H1 (cell line): ENCODE data around the gene OTUB1. TPM values are rescaled to one million over a fixed set of nuclear protein-coding genes. Genes with fewer than 3 reads are reported as not detected.

ENCODE experiments used
- CTCF ChIA-PET: fragments of 300-600 bp; sonication (Branson Sonifier 250); formaldehyde crosslinking; loops from one replicate; lab custom pipeline; 2021; ENCODE audit not compliant: partially characterized antibody; lab: Charles Lee
- POLR2A ChIA-PET: fragments of 300-600 bp; sonication (Branson Sonifier 250); formaldehyde crosslinking; loops from one replicate; lab custom pipeline; 2021; ENCODE audit warnings: inconsistent platforms; ENCODE audit not compliant: partially characterized antibody; lab: Charles Lee
- DNase-seq, 2 experiments: peaks; one replicate each; pipeline versions ENCODE4 v3.0.0 to v3.0.0-alpha.2; 2010 to 2022; ENCODE audit warnings: low spot score in 2 of 2, low read depth in 1 of 2, mixed read lengths in 1 of 2
- FAIRE-seq: peaks from 2 replicates; lab custom pipeline; 2011; peaks lifted over from hg19 to GRCh38; lab: Jason Lieb, UNC
- H2AFZ ChIP-seq: 2 replicates; pipeline ENCODE4 v1.8.1; 2012; ENCODE audit warnings: low read length, inconsistent platforms
- H2AK5ac ChIP-seq: 2 replicates; pipeline ENCODE4 v1.6.1; 2013; ENCODE audit warnings: low read depth, low read length
- H2BK120ac ChIP-seq: replicated peaks from 2 replicates; pipeline ENCODE3; 2013; ENCODE audit warnings: low read depth, low read length, inconsistent platforms
- H2BK12ac ChIP-seq: 2 replicates; pipeline ENCODE4 v1.6.1; 2013; ENCODE audit warnings: low read depth, low read length
- H2BK15ac ChIP-seq: 2 replicates; pipeline ENCODE4 v1.6.1; 2013; ENCODE audit warnings: low read length
- H2BK20ac ChIP-seq: 2 replicates; pipeline ENCODE4 v1.6.1; 2013; ENCODE audit warnings: low read length
- H2BK5ac ChIP-seq: 2 replicates; pipeline ENCODE4 v1.6.1; 2013; ENCODE audit warnings: low read depth, low read length
- H3K14ac ChIP-seq: 2 replicates; pipeline ENCODE4 v1.6.1; 2013; ENCODE audit warnings: inconsistent platforms; ENCODE audit not compliant: insufficient read length
- H3K18ac ChIP-seq: 2 replicates; pipeline ENCODE4 v1.6.1; 2013; ENCODE audit warnings: low read length; ENCODE audit errors: extremely low read depth
- H3K23ac ChIP-seq: 2 replicates; pipeline ENCODE4 v1.6.1; 2013; ENCODE audit warnings: inconsistent platforms; ENCODE audit not compliant: insufficient read length
- H3K23me2 ChIP-seq: 2 replicates; pipeline ENCODE4 v1.6.1; 2013; ENCODE audit warnings: low read depth, low read length
- H3K27ac ChIP-seq: 2 replicates; pipeline ENCODE4 v1.6.1; 2011; ENCODE audit warnings: low read depth, low read length, inconsistent platforms
- H3K27me3 ChIP-seq, 4 experiments: replicated peaks in 1 of 4; 1 replicate in 1 of 4; 2 replicates in 3 of 4; pipeline versions ENCODE4 v1.6.1 to v1.8.1; 2011 to 2013; ENCODE audit warnings: low read length in 3 of 4, mild to moderate bottlenecking in 3 of 4, inconsistent platforms in 2 of 4, mixed read lengths in 2 of 4, moderate library complexity in 1 of 4; ENCODE audit not compliant: control insufficient read depth in 3 of 4, insufficient read depth in 3 of 4; ENCODE audit errors: extremely low read depth in 1 of 4
- H3K36me3 ChIP-seq, 4 experiments: 2 replicates each; pipeline versions ENCODE4 v1.6.1 to v1.8.1; 2011 to 2013; ENCODE audit warnings: mild to moderate bottlenecking in 4 of 4, low read length in 3 of 4, moderate library complexity in 2 of 4, control low read depth in 1 of 4, inconsistent platforms in 1 of 4; ENCODE audit not compliant: insufficient read depth in 4 of 4, control insufficient read depth in 2 of 4
- H3K4ac ChIP-seq: replicated peaks from 2 replicates; pipeline ENCODE3; 2013; ENCODE audit warnings: low read length, low read depth, mixed read lengths, inconsistent platforms; ENCODE audit not compliant: insufficient read length
- H3K4me1 ChIP-seq, 4 experiments: replicated peaks in 1 of 4; 1 replicate in 1 of 4; 2 replicates in 3 of 4; pipeline versions ENCODE4 v1.6.1 to v1.8.1; 2011 to 2013; ENCODE audit warnings: low read length in 3 of 4, inconsistent platforms in 2 of 4, mixed read lengths in 1 of 4; ENCODE audit not compliant: insufficient read depth in 4 of 4, control insufficient read depth in 3 of 4
- H3K4me2 ChIP-seq, 2 experiments: 2 replicates each; pipeline versions ENCODE4 v1.6.1 to v1.8.1; 2011 to 2013; ENCODE audit warnings: low read depth in 2 of 2, low read length in 2 of 2, control low read depth in 1 of 2, inconsistent platforms in 1 of 2, mild to moderate bottlenecking in 1 of 2; ENCODE audit not compliant: insufficient read depth in 1 of 2
- H3K4me3 ChIP-seq, 4 experiments: fragments of 200-600, 300-600 bp in 1 of 4; sonication (generic), shearing (Covaris generic), sonication (Bioruptor Twin) in 1 of 4; 2 replicates each; pipeline versions ENCODE4 v1.5.1 to v1.8.1; 2011 to 2016; ENCODE audit warnings: low read length in 4 of 4, low read depth in 3 of 4, control low read depth in 2 of 4, inconsistent platforms in 2 of 4, mild to moderate bottlenecking in 2 of 4, mixed read lengths in 1 of 4, moderate library complexity in 1 of 4; ENCODE audit not compliant: insufficient read depth in 2 of 4; ENCODE audit errors: extremely low read depth in 1 of 4
- H3K56ac ChIP-seq: replicated peaks from 2 replicates; pipeline ENCODE3; 2013; ENCODE audit warnings: low read depth, mild to moderate bottlenecking, mixed read lengths, low read length, inconsistent platforms; ENCODE audit not compliant: insufficient read length
- H3K79me1 ChIP-seq: 2 replicates; pipeline ENCODE4 v1.6.1; 2013; ENCODE audit warnings: low read depth, low read length, control low read depth
- H3K79me2 ChIP-seq, 2 experiments: 2 replicates each; pipeline versions ENCODE4 v1.6.1 to v1.8.1; 2012 to 2013; ENCODE audit warnings: low read length in 2 of 2, mild to moderate bottlenecking in 2 of 2, inconsistent platforms in 1 of 2; ENCODE audit not compliant: insufficient read depth in 2 of 2, control insufficient read depth in 1 of 2
- H3K9ac ChIP-seq, 4 experiments: replicated peaks in 1 of 4; 1 replicate in 1 of 4; 2 replicates in 3 of 4; pipeline versions ENCODE4 v1.6.1 to v1.8.1; 2011 to 2013; ENCODE audit warnings: low read depth in 3 of 4, low read length in 3 of 4, control low read depth in 2 of 4, mild to moderate bottlenecking in 2 of 4, moderate library complexity in 2 of 4, inconsistent platforms in 1 of 4; ENCODE audit errors: extremely low read depth in 1 of 4
- H3K9me3 ChIP-seq, 2 experiments: 2 replicates each; pipeline versions ENCODE4 v1.6.1 to v1.8.1; 2012 to 2013; ENCODE audit warnings: mild to moderate bottlenecking in 2 of 2, moderate library complexity in 2 of 2, control low read depth in 1 of 2, inconsistent platforms in 1 of 2, low read depth in 1 of 2, low read length in 1 of 2, mixed read lengths in 1 of 2; ENCODE audit not compliant: insufficient read depth in 2 of 2
- H4K20me1 ChIP-seq, 2 experiments: replicated peaks in 1 of 2; 2 replicates each; pipeline versions ENCODE3 to v1.8.1; 2011 to 2013; ENCODE audit warnings: inconsistent platforms in 2 of 2, low read length in 2 of 2, mild to moderate bottlenecking in 1 of 2; ENCODE audit not compliant: insufficient read depth in 2 of 2, control insufficient read depth in 1 of 2
- H4K5ac ChIP-seq: 2 replicates; pipeline ENCODE4 v1.6.1; 2013; ENCODE audit warnings: low read length, low read depth, mixed read lengths, inconsistent platforms; ENCODE audit not compliant: insufficient read length
- H4K8ac ChIP-seq: 2 replicates; pipeline ENCODE4 v1.8.0; 2013; ENCODE audit warnings: mild to moderate bottlenecking, moderate library complexity, low read length, inconsistent platforms; ENCODE audit not compliant: insufficient read depth; ENCODE audit errors: extremely low read depth
- H4K91ac ChIP-seq: replicated peaks from 2 replicates; pipeline ENCODE3; 2013; ENCODE audit warnings: low read length, mixed read lengths, inconsistent platforms; ENCODE audit not compliant: insufficient read length
- SIRT6 ChIP-seq: IDR thresholded peaks from one replicate; pipeline ENCODE4 v1.7.1; 2012; ENCODE audit warnings: low read length, inconsistent platforms
- WGBS, 2 experiments: shearing (Covaris generic) in 1 of 2; methylation state at CpG; one replicate each; pipeline versions ENCODE4 v1.1.6 to v1.1.7; 2013 to 2015; ENCODE audit warnings: low lambda C conversion rate in 2 of 2, mixed read lengths in 2 of 2, inconsistent platforms in 1 of 2, low coverage in 1 of 2, missing lambda C conversion rate in 1 of 2; ENCODE audit not compliant: insufficient replicate concordance in 2 of 2, insufficient coverage in 1 of 2, insufficient read length in 1 of 2; ENCODE audit errors: extremely low coverage in 1 of 2, missing lambda C conversion rate in 1 of 2; 5-methylcytosine and 5-hydroxymethylcytosine counted together
- polyA plus RNA-seq, 7 experiments: library from polyadenylated mRNA; depleted of rRNA in 3 of 7; stranded (reverse) in 5 of 7; unstranded in 2 of 7; fragments of >200 nt in 5 of 7; fragments of 200-250 nt in 2 of 7; gene quantifications; 1 replicate in 5 of 7; 2 replicates in 1 of 7; 4 replicates in 1 of 7; pipeline versions ENCODE4 v1.2.1 to v1.2.3, GENCODE V29; 2011 to 2013; ENCODE audit warnings: missing spikeins in 2 of 7, mixed read lengths in 2 of 7
- total RNA-seq: library from RNA; stranded (reverse); fragmentation: NEBNext Ultra II Directional; extraction: Animal tissue kit (Norgen Biotek cat#: 25700); gene quantifications from 2 replicates; pipeline ENCODE4 v1.2.1, GENCODE V29; 2021
- TF ChIP-seq, protein P1 (sequence below), 3 experiments: IDR thresholded peaks; 1 replicate in 2 of 3; 2 replicates in 1 of 3; pipeline versions ENCODE4 v1.5.1 to v1.6.1; 2011; ENCODE audit warnings: low read length in 3 of 3, mild to moderate bottlenecking in 3 of 3, inconsistent platforms in 2 of 3, low read depth in 1 of 3, moderate library complexity in 1 of 3; ENCODE audit not compliant: insufficient read depth in 1 of 3; ENCODE audit errors: control extremely low read depth in 1 of 3

Gene OTUB1
- total and polyA plus RNA-seq, 2 of the 8 experiments (the other 6 are each of a cell fraction or from before 2014, with no cell fraction given): 110 to 274 TPM

DNA sequence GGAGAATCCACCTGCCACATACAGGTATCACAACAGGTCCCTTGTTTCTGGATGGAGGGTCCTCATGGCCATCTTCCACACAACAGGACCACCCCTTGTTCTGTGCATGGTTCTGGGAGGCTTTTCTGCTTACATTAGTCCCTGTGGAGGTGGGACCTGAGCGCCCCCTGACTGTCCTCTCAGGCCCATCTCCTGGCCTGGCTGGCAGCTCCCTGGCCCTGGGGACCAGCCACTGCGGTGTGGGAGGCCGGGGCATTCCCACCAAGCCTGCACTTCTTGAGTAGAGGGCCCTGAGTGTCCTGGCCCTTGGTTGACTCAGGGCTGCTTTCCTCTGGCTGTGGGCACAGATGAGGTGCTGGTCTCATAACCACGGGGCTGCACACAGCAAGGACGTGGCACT is 6.8 kb upstream of the OTUB1 start:
- H3K4me3 ChIP-seq: no peak overlapping the region
- H3K18ac ChIP-seq: no peak overlapping the region; the same call in 1 of the 2 replicates
- H3K9me3 ChIP-seq: no peaks in the 10 kb centered on the region
- no peak overlapping the region for H3K14ac ChIP-seq
- H4K5ac ChIP-seq: no peak overlapping the region
- FAIRE-seq (no peak), DNase-seq (no peak)
- H4K91ac ChIP-seq: no peak overlapping the region
- no peak overlapping the region for H4K8ac ChIP-seq
- H3K36me3 ChIP-seq: peaks cover 0 to 8% (median 0%) of the 10 kb centered on the region in 4 experiments; a peak in 3 of 8 replicates
- H3K79me2 ChIP-seq: peaks cover 0 to 56% of the 10 kb centered on the region in 2 experiments; a peak in 3 of 4 replicates
- H3K23ac ChIP-seq: no peak overlapping the region
- H3K56ac ChIP-seq: no peak overlapping the region
- H3K27ac ChIP-seq: no peak overlapping the region
- no peak overlapping the region for H2AFZ ChIP-seq
- no peak for TF ChIP-seq SIRT6
- TF ChIP-seq, protein P1, sequence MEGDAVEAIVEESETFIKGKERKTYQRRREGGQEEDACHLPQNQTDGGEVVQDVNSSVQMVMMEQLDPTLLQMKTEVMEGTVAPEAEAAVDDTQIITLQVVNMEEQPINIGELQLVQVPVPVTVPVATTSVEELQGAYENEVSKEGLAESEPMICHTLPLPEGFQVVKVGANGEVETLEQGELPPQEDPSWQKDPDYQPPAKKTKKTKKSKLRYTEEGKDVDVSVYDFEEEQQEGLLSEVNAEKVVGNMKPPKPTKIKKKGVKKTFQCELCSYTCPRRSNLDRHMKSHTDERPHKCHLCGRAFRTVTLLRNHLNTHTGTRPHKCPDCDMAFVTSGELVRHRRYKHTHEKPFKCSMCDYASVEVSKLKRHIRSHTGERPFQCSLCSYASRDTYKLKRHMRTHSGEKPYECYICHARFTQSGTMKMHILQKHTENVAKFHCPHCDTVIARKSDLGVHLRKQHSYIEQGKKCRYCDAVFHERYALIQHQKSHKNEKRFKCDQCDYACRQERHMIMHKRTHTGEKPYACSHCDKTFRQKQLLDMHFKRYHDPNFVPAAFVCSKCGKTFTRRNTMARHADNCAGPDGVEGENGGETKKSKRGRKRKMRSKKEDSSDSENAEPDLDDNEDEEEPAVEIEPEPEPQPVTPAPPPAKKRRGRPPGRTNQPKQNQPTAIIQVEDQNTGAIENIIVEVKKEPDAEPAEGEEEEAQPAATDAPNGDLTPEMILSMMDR (IDR thresholded peaks at IDR 0.05; ENCODE audit: control extremely low read depth in 1 of 3, insufficient read depth in 1 of 3, low read depth in 1 of 3, low read length in 3 of 3): peak in 2 of 3 experiments; percentile 18 to 21; a peak in 2 of 4 replicates
- TF ChIP-seq, all 59 proteins: peak for 1
- Histone ChIP-seq H2BK5ac (peak overlapping the region; percentile 72), H3K9ac (no peak overlapping the region), H3K4me1 (peaks cover 7 to 24% (median 18%) of the 10 kb centered on the region in 4 experiments), H3K23me2 (no peaks in the 10 kb centered on the region; the same call in 1 of the 2 replicates), H2BK20ac (peak overlapping the region; percentile 68; the same call in 1 of the 2 replicates), H3K79me1 (peaks cover 23% of the 10 kb centered on the region), H4K20me1 (peaks cover 1 to 6% of the 10 kb centered on the region in 2 experiments), H2BK120ac (no peak overlapping the region), H3K4ac (no peak overlapping the region), H3K4me2 (peak overlapping the region; percentile 3 to 49; a peak in 2 of 4 replicates), H2BK15ac (peak overlapping the region; percentile 40; the same call in 1 of the 2 replicates), H3K27me3 (no peaks in the 10 kb centered on the region), H2AK5ac (peak overlapping the region; percentile 28; the same call in 1 of the 2 replicates), H2BK12ac (peak overlapping the region; percentile 82; the same call in 1 of the 2 replicates)
- 89% methylated on average over 5 of the region's 5 CpGs; no CpG with 5 or more reads in 1 of the 2 experiments for WGBS, 2 experiments
- CTCF ChIA-PET: interaction anchor here (0.9 to 2.4 kb wide), 14 partner anchors 9 to 170 kb away, joined by 3 to 7 read pairs (median 4); no protein-coding TSS in a partner anchor
- POLR2A ChIA-PET: interaction anchor here (0.6 to 3.0 kb wide), 9 partner anchors 8 to 271 kb away, joined by 3 to 16 read pairs (median 6); no protein-coding TSS in a partner anchor
